Fibroblast of gingiva (primary cell): ENCODE data around the gene SMIM24.
A peak's percentile ranks its signal among the peaks of the same experiment; 100 is the strongest.

Experiments used
- DNase-seq: peaks from one replicate; pipeline ENCODE4 v3.0.0-alpha.2; 2011; ENCODE audit warnings: low read depth

SMIM24 gene

DNA sequence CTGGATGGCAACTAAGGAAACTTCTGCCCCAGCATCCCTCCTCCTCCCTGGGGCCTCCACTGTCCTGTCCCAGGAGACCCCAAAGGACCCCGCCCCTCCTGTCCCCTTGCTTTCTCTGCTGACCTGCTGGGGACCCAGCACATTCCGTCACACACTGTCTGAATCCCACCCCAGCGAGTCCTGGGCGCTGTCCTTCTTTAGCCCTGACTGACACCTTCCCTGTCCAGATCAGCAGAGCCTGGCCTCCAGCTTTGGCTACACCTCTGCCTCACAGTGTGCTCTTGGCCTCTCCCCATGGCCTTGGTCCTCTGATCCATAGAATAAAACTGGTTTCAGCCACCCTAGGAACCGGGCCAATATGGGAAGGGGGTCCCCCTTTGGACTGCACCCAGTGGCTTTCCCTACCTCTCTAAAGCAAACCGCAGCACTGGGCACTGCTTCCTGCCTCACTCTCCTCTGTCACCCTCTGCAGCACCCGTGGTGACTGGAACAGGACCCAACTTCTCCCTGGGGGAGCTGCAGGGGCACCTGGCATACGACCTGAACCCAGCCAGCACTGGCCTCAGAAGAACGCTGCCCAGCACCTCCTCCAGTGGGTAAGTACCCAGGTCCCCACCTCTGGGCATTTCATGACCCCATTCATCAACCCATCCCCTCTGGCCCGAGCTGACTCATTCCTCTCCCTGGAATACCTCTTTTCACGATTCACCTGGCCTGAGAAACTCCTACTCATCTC lies 46.4 kb downstream of the SMIM24 start:
- DNase-seq: no peak

DNA sequence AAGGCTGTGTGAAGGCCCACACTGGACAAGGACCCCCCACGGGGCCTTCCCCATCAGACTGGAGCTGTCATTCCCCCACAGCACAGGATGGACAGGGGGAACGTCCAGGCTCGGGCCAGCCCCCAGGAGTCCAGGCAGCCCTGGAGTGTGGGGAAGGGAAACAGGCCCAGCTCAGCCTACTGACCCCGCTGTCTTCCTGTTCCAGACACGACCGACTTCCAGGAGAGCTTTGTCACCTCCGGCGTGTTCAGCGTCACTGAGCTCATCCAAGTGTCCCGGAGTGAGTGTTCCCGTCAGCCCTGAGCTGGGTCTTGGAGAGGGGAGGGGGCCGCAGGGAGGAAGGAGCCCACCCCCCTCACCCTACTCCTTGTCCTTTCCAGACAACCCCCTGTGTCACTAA lies 47.0 kb downstream of the SMIM24 start:
- no peak for DNase-seq

DNA sequence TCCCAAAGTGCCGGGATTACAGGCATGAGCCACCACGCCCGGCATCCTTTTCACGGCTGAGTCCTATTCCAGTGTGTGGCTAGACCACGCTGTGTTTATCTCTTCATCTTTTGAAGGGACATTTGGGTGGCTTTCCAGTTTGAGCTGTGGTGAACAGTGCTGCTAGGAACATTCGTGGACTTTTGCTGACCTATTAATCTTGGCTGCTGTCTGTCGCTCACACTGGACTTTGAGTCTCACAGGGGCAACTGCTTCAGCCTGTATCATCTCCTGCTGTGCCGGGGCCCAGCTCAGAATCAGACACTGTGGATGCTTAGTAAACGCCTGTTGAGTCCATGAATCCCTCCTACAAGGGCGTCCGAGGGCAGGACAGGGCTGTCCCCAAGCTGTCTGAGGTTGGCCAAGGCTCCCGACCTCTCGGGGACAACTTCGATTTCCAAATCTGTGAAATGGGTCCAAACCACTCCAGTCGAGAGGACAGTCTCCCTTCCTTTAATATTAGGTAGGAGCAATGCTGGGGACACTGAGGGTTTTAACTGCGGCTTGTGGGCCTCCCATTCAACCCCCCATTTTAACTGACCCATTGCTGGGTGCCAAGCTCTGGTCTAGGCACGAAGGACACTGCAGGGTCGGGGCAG lies 48.4 kb downstream of the SMIM24 start:
- DNase-seq: no peak

DNA sequence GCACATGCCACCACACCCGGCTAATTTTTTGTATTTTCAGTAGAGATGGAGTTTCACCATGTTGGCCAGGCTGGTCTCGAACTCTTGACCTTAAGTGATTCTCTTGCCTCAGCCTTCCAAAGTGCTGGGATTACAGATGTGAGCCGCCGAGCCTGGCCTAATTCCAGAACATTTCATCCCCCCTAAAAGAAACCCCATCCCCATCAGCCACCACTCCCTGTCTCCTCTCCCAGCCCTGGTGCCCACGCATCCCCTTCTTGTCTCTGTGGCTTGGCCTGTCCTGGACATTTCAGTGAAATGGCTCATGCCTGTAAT lies 50.0 kb downstream of the SMIM24 start:
- DNase-seq: peak; percentile 80

GRCh38 chr19:3426433-3426832 lies 53.9 kb downstream of the SMIM24 start:
- no peak for DNase-seq
